CD4-positive, CD25-positive, alpha-beta regulatory T cell (primary cell): ENCODE results near the gene NANP. TPM values are rescaled to one million over a fixed set of nuclear protein-coding genes. Genes with fewer than 3 reads are reported as not detected.

ENCODE experiments used
- ATAC-seq, 2 donors: fragments of 150-1000 bp; cut with Tn5 transposase; one replicate each; pipeline ENCODE4 v1.10.0; 2021; ENCODE audit warnings: low read depth in 2 of 2, moderate number of reproducible peaks in 2 of 2, moderate library complexity in 1 of 2
- DNase-seq, 3 donors: peaks; one replicate each; pipeline versions ENCODE4 v3.0.0 to v3.0.0-alpha.2; 2012 to 2022; ENCODE audit warnings: mixed read lengths in 1 of 3
- H3K27ac ChIP-seq: one replicate; pipeline ENCODE4 v1.7.0; 2013; ENCODE audit warnings: mild to moderate bottlenecking, low read length; ENCODE audit not compliant: insufficient read depth, poor library complexity, severe bottlenecking
- H3K27me3 ChIP-seq: one replicate; pipeline ENCODE4 v1.7.0; 2013; ENCODE audit warnings: low read length; ENCODE audit not compliant: control insufficient read depth, insufficient read depth
- H3K36me3 ChIP-seq: one replicate; pipeline ENCODE4 v1.7.0; 2013; ENCODE audit warnings: mild to moderate bottlenecking, low read length, moderate library complexity; ENCODE audit not compliant: control insufficient read depth, insufficient read depth
- H3K4me1 ChIP-seq: 2 replicates; pipeline ENCODE4 v1.7.0; 2013; ENCODE audit warnings: mild to moderate bottlenecking, low read length; ENCODE audit not compliant: insufficient read depth, control insufficient read depth, poor library complexity, severe bottlenecking
- H3K4me3 ChIP-seq: one replicate; pipeline ENCODE4 v1.7.0; 2013; ENCODE audit warnings: low read depth, mild to moderate bottlenecking, low read length, moderate library complexity
- H3K9me3 ChIP-seq, 2 experiments: 1 replicate in 1 of 2; 2 replicates in 1 of 2; pipeline ENCODE4 v1.7.0; 2013; ENCODE audit warnings: low read length in 2 of 2, mild to moderate bottlenecking in 1 of 2, moderate library complexity in 1 of 2; ENCODE audit not compliant: control insufficient read depth in 2 of 2
- H3K27ac Mint-ChIP-seq, 3 donors: one replicate each; pipeline ENCODE4 v1.8.0; 2020 to 2022; ENCODE audit warnings: mild to moderate bottlenecking in 3 of 3, mixed read lengths in 3 of 3, moderate library complexity in 2 of 3
- H3K27me3 Mint-ChIP-seq: one replicate; pipeline ENCODE4 v1.8.0; 2022; ENCODE audit warnings: mild to moderate bottlenecking, mixed read lengths
- H3K36me3 Mint-ChIP-seq: one replicate; pipeline ENCODE4 v1.8.0; 2020; ENCODE audit warnings: mixed read lengths
- H3K4me1 Mint-ChIP-seq, 4 donors: one replicate each; pipeline ENCODE4 v1.8.0; 2020 to 2022; ENCODE audit warnings: mixed read lengths in 4 of 4, mild to moderate bottlenecking in 1 of 4
- H3K4me3 Mint-ChIP-seq, 4 donors: one replicate each; pipeline ENCODE4 v1.8.0; 2020 to 2022; ENCODE audit warnings: mild to moderate bottlenecking in 4 of 4, mixed read lengths in 4 of 4, moderate library complexity in 3 of 4
- H3K9me3 Mint-ChIP-seq, 7 donors: one replicate each; pipeline ENCODE4 v1.8.0; 2020 to 2022; ENCODE audit warnings: mixed read lengths in 7 of 7, mild to moderate bottlenecking in 3 of 7, moderate library complexity in 2 of 7
- polyA plus RNA-seq, 4 donors: library from polyadenylated mRNA; unstranded; fragments of 300-500 nt; fragmentation: Illumina TruSeq; gene quantifications; one replicate each; pipeline ENCODE4 v1.2.3, GENCODE V29; 2021
- total RNA-seq: library from RNA; stranded (reverse); gene quantifications from one replicate; pipeline ENCODE4 v1.2.3, GENCODE V29; 2022

The NANP gene
- total and polyA plus RNA-seq, 5 donors from 2014 or later, result 0.66 to 1.1 (median 1.1) TPM

DNA sequence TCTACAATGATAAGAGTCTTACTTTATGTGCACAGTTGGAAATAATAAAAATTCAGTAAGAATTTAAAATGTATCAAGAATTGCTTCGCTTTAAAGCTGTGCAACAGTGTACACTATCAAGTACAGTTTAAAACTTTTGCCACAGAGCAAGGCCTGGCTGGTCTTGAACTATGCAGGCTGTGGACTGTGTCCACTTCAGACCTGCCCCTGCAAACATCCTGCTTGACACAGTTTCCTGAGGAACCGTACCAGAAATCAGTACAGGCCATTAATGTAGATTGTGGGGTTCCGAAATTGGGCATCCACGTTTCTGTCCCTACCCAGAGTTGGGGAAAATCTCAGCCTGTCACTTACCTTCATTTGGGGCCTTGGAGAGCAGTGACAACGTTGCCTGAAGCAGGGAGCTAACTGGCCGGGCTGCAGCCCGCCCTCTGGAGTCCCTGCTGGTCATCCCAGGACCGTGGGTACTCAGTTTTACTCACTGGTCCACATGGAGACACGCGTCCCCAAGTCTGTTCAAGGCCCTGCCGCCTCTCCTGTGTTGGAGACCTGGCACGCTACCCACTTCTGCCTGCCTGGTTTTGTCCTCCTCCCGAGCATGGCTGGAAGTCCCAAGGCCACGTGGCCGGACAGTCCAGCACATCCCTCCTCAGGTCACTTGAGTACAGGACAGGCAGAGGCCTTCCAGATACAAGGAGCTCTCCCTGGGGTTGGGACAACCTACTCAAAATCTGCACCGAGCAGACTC, 46.9 kb downstream of the NANP start:
- Histone ChIP-seq H3K4me1 (no peaks in the 10 kb centered on the region), H3K27me3 (no peaks in the 10 kb centered on the region), H3K4me3 (no peak overlapping the region), H3K36me3 (no peaks in the 10 kb centered on the region), H3K27ac (no peak overlapping the region), H3K9me3 (no peaks in the 10 kb centered on the region)
- Mint-ChIP-seq H3K27me3 (peaks cover 9% of the 10 kb centered on the region), H3K36me3 (no peaks in the 10 kb centered on the region), H3K4me1 (no peaks in the 10 kb centered on the region), H3K9me3 (peaks cover 0 to 2% (median 0%) of the 10 kb centered on the region in 7 donors), H3K27ac (no peak overlapping the region), H3K4me3 (no peak overlapping the region)
- ATAC-seq (no peak), DNase-seq (no peak)

DNA sequence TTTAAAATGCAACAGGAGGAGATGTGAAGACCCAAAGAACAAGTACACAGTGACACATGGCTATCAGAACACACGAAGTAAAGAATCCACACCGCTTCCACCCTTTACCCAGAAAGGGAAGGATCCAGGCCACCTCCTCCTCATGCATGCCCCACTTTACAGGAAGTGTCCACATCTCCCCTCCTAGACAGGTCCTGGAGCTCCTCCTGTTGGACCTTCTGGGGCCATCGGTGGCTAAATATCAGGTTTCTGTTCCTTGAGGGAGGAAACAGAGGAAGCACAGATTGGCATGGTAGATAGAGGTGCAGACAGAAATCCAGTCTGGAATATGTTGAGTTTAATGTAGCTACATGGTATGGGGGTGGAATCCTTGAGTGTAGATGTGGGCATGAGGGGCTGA, 49.4 kb downstream of the NANP start:
- peaks cover 0 to 6% (median 0%) of the 10 kb centered on the region in 4 donors for H3K4me1 Mint-ChIP-seq

DNA sequence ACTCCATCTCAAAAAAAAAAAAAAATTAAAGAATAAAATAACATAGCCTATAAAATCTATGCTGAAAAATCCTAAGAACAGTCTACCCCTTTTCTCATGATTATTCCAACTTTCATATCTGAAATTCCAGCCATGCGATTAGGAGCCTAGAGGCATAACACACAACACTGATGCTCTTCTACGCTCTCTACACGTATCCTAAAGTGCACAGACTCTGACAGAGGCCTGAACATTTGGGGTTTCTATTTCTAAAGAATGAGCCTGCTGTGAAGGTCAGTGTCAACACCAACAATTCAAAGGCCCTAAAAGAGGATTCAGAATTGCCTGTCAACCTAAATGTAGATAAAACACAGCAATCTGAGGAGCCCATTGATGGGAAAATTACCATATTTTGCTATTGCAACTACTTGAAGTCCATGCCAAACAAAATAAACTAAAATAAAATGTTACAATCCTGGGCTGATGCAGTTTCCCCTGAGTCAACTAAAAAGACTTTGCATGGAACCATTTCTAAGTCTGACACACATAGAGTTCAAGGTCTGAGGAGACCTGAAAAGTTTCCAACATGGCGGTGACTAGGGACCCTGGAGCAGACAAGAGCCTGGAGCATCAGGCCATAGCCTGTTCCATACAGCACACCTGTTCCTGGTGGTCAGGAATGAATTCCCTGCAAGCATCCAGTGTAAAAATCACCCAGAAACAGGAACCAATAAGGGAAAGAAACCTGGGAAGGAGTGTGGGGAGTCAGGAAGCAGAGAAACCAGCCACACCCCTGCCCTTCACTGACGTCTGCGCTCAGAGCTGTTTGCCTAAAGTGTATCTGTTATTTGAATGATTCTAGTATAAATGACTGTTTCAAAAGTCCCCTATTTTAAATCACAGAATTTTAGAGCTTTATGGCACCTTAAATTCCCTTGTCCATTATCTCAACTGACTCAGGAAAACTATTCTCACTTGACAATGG, 50.2 kb downstream of the NANP start:
- H3K4me1 Mint-ChIP-seq, result peaks cover 0 to 6% (median 0%) of the 10 kb centered on the region in 4 donors
- Histone ChIP-seq H3K27ac (no peak overlapping the region), H3K4me1 (no peaks in the 10 kb centered on the region), H3K36me3 (no peaks in the 10 kb centered on the region), H3K4me3 (no peak overlapping the region), H3K9me3 (no peaks in the 10 kb centered on the region), H3K27me3 (no peaks in the 10 kb centered on the region)
- ATAC-seq (no peak), DNase-seq (no peak)
- no peaks in the 10 kb centered on the region for H3K27me3 Mint-ChIP-seq
- no peaks in the 10 kb centered on the region for H3K36me3 Mint-ChIP-seq
- H3K4me3 Mint-ChIP-seq, result no peak overlapping the region
- peaks cover 0 to 3% (median 0%) of the 10 kb centered on the region in 7 donors for H3K9me3 Mint-ChIP-seq
- H3K27ac Mint-ChIP-seq, result no peak overlapping the region

More for the DNA sequence above, 49.4 kb downstream of the NANP start:
- ATAC-seq, result no peak
- Histone ChIP-seq H3K36me3 (no peaks in the 10 kb centered on the region), H3K4me1 (no peaks in the 10 kb centered on the region), H3K27me3 (no peaks in the 10 kb centered on the region), H3K27ac (no peak overlapping the region), H3K9me3 (no peaks in the 10 kb centered on the region), H3K4me3 (no peak overlapping the region)
- Mint-ChIP-seq H3K9me3 (peaks cover 0 to 3% (median 0%) of the 10 kb centered on the region in 7 donors), H3K4me3 (no peak overlapping the region), H3K27ac (no peak overlapping the region), H3K36me3 (no peaks in the 10 kb centered on the region), H3K27me3 (no peaks in the 10 kb centered on the region)
- DNase-seq, result no peak

DNA sequence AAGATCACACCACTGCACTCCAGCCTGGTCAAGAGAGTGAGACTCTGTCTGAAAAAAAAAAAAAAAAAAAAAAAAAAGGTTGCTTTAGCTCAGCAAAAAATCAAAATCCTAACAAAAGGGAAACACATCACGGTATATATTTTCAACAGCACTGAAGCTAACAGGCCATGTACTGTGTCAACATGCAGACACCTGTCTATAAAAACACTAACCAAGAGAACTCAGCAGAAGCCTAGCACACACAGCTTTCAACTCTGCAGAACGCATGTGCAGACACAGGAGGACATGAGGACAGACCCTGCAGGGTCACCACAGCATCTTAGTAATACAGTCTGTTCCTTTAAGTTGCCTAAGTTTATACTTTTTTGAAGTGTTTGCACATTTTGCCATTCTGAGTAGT, 52.0 kb downstream of the NANP start:
- Histone ChIP-seq H3K27me3 (no peaks in the 10 kb centered on the region), H3K9me3 (no peaks in the 10 kb centered on the region), H3K4me1 (no peaks in the 10 kb centered on the region), H3K27ac (no peak overlapping the region), H3K36me3 (no peaks in the 10 kb centered on the region), H3K4me3 (no peak overlapping the region)
- Mint-ChIP-seq H3K36me3 (no peaks in the 10 kb centered on the region), H3K27ac (no peak overlapping the region), H3K4me3 (no peak overlapping the region), H3K9me3 (peaks cover 0 to 3% (median 0%) of the 10 kb centered on the region in 7 donors), H3K4me1 (peaks cover 0 to 6% (median 1%) of the 10 kb centered on the region in 4 donors), H3K27me3 (peaks cover 8% of the 10 kb centered on the region)
- no peak for ATAC-seq
- DNase-seq, result no peak

DNA sequence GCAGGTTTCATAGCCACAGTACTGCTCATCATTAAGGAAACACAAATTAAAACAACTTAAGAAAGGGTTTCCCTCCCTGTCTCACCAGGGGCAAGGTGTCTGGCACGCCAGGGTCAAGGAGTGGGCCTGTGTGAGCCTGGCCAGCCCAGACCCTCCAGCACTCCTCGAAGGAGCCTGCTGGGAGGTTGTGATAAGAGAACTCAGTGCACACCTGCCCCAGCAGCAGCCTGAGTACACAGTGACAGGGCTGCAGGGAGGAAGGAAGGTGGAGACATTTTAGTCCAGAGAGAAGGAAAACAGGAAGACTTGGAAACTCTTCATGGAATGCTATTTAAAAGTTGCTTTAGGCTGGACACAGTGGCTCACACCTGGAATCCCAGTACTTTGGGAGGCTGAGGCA, 52.6 kb downstream of the NANP start:
- Histone ChIP-seq H3K9me3 (no peaks in the 10 kb centered on the region), H3K27me3 (no peaks in the 10 kb centered on the region), H3K4me1 (no peaks in the 10 kb centered on the region), H3K4me3 (no peak overlapping the region), H3K27ac (no peak overlapping the region), H3K36me3 (no peaks in the 10 kb centered on the region)
- Mint-ChIP-seq H3K27me3 (peaks cover 8% of the 10 kb centered on the region), H3K27ac (no peak overlapping the region), H3K4me3 (no peak overlapping the region), H3K9me3 (peaks cover 0 to 3% (median 0%) of the 10 kb centered on the region in 7 donors), H3K36me3 (no peaks in the 10 kb centered on the region), H3K4me1 (peaks cover 0 to 6% (median 1%) of the 10 kb centered on the region in 4 donors)
- ATAC-seq (no peak), DNase-seq (no peak)

- Histone ChIP-seq H3K4me3 (no peak overlapping the region), H3K4me1 (no peaks in the 10 kb centered on the region), H3K36me3 (no peaks in the 10 kb centered on the region), H3K27me3 (no peaks in the 10 kb centered on the region), H3K9me3 (no peaks in the 10 kb centered on the region), H3K27ac (no peak overlapping the region)
- no peak overlapping the region for H3K27ac Mint-ChIP-seq
- no peak overlapping the region for H3K4me3 Mint-ChIP-seq
- DNase-seq (no peak), ATAC-seq (no peak)
- peaks cover 0 to 3% (median 0%) of the 10 kb centered on the region in 7 donors for H3K9me3 Mint-ChIP-seq
- no peaks in the 10 kb centered on the region for H3K36me3 Mint-ChIP-seq
- H3K27me3 Mint-ChIP-seq, result peaks cover 8% of the 10 kb centered on the region
- H3K4me1 Mint-ChIP-seq, result peaks cover 0 to 6% (median 1%) of the 10 kb centered on the region in 4 donors
Observed at GRCh38 chr20:25570148-25570530, 53.7 kb downstream of the NANP start.

GRCh38 chr20:25567286-25567685, 56.5 kb downstream of the NANP start:
- H3K27ac ChIP-seq, result no peak overlapping the region
- Mint-ChIP-seq H3K4me3 (no peak overlapping the region), H3K36me3 (peaks cover 3% of the 10 kb centered on the region), H3K4me1 (peaks cover 0 to 6% (median 1%) of the 10 kb centered on the region in 4 donors), H3K9me3 (peaks cover 0 to 6% (median 2%) of the 10 kb centered on the region in 7 donors), H3K27me3 (peaks cover 8% of the 10 kb centered on the region), H3K27ac (no peak overlapping the region)
- no peak overlapping the region for H3K4me3 ChIP-seq
- no peaks in the 10 kb centered on the region for H3K9me3 ChIP-seq
- DNase-seq (no peak), ATAC-seq (no peak)
- H3K4me1 ChIP-seq, result no peaks in the 10 kb centered on the region
- no peaks in the 10 kb centered on the region for H3K36me3 ChIP-seq
- H3K27me3 ChIP-seq, result no peaks in the 10 kb centered on the region
